ENCODE results near the gene OMD.

Gene OMD, protein sequence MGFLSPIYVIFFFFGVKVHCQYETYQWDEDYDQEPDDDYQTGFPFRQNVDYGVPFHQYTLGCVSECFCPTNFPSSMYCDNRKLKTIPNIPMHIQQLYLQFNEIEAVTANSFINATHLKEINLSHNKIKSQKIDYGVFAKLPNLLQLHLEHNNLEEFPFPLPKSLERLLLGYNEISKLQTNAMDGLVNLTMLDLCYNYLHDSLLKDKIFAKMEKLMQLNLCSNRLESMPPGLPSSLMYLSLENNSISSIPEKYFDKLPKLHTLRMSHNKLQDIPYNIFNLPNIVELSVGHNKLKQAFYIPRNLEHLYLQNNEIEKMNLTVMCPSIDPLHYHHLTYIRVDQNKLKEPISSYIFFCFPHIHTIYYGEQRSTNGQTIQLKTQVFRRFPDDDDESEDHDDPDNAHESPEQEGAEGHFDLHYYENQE

DNA sequence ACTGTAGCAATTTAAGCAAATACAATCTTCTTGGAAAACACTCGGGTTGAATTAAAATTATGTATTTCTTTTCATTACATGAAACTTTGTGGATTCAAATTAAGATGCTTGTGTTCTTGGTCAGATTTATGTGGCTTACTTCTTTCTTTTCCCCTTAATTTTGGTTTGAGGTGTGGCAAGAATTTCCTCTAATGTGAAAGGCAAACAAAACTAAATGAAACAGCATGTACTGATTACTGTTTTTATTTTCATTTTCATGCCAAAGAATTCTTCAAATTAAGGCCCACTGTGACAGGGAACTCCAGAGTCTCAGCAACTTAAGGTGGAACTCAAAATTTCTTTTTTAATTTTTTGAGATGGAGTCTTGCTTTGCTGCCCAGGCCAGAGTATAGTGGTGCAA lies at the start of gene OMD:
TSS of gene OMD (minus strand) at position 132 of the 400 bp plus-strand sequence. CDS start 6,913 bp downstream, outside the sequence.
- no peak for DNase-seq (ENCODE audit: low spot score)

DNA sequence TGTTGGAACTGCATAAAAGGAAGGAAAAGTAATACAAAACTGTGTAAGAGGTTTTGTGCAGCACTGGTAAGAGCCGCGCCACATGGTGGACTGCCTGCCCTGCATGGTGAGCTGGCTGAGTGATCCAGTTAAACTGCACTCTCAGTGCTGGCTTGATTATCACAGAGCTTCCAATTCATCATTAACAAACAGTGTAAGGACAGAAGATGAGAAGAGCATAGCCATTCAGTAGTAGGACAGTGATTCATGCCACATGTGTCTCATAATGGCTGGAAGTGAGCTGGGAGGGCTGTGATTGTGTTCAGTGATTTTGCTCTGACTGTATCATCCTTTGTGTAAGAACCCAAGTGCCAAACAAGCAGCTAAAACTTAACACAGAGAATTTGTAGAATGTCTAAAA lies 43.9 kb upstream of the OMD start:
- peak; percentile 87 for DNase-seq (ENCODE audit: low spot score)

DNA sequence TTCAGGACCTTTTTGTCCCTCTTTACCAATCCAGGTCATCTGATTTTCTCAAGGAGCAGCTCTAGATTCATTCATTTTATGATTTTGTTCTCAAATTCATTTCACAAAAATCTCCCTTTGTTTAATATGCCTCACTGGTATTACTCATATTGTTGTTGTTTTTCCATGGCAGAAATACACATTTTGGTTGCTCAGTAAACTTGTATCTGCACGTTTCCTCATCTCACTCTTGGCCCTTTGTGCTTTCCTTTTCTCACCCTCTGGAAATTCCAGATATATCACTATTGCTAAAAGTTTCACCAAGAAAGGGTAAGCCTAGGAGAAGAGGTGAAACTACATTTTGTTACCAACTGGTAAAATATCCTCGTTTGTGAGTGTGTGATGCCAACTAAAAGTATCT lies 43.2 kb upstream of the OMD start:
- DNase-seq (ENCODE audit: low spot score), result no peak

DNA sequence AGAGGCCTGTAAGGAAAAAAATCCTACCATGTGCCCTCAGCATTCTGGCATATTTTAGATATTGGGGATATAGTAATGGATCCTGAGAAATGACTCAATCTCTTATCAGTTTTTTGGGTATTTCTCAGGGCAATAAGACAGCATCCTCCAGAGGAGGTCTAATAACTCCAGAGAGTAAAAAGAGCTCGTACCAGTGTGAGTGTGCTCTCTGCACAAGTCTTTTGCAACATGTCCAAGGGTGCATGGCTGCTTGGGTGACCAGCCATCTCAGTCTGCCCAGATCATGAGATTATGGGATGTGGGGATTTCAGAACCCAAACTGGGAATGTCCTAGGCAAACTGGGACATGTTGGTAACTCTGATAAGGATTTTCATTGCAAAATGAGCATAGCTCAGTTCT lies 42.8 kb upstream of the OMD start:
- DNase-seq (ENCODE audit: low spot score), result no peak

DNA sequence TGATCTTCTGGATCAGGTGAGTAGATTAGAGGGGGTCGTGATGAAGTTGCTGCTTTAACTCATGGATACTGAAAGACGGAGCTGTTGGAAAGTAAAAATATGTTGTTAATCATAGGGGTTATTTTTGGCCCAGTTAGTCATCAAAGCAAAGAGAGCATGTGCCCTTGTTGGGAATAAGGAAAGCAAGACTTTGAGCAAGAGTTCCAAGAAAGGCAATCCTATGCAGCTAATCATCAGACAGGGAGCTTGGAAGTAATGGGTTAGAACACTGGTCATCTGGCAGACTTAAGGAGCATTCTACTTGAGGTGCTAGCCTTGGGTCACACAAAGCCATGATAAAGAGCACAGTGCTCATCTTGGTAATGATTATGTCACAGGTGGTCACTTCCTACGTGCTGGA lies 39.7 kb upstream of the OMD start:
- DNase-seq (ENCODE audit: low spot score), result no peak

DNA sequence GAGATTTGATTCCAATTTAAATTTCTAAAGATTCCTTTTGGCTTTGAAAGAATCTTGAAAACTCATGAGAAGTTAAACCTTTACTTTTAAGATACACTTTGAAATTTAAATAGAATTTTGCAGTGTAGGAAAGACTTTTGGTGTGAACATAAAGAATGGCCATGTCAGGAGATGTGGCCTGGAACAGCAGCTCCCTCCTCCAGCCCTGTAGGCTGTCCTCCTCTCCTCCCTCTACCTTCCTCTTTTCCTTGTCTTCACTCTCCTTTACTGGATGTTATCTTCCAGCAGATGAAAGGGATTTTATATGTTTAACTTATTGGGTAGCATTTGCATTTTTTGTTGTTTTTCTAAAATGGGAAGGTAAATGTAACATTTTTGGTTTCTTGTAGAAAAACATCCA lies 39.1 kb upstream of the OMD start:
- DNase-seq (ENCODE audit: low spot score), result no peak

DNA sequence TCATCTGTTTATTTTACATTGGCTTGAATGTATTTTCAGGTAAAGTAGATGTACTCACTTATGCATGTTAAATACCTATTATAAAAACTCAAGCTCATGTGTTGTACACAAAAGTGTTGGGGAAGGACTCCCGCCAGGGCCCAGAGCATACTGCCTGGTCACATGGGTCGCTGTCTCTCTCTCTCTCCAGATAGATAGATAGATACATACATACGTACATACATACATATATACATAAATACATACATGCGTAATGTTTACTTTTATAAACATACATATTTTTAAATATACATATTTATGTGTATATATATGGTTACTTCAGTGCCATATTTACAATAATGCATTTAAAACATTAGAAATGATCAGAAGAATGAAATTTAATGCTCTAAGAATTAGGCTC lies 33.3 kb upstream of the OMD start:
- no peak for DNase-seq (ENCODE audit: low spot score)

DNA sequence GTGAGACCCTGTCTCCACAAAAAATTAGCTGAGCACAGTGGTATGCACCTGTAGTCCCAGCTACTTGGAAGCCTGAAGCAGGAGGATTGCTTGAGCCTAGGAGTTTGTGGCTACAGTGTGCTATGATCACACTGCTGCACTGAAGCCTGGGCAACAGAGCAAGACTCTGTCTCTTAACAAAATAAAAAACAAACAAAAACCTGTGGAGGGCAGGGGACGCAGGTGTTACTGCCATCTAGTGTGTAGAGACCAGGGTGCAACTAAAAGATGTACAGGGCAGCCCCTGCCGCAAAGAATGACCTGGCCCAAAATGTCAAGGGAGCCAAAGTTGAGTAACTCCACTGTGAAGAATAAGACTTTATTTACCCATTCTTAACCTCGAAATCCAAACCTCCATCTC lies 30.9 kb upstream of the OMD start:
- DNase-seq (ENCODE audit: low spot score), result no peak

DNA sequence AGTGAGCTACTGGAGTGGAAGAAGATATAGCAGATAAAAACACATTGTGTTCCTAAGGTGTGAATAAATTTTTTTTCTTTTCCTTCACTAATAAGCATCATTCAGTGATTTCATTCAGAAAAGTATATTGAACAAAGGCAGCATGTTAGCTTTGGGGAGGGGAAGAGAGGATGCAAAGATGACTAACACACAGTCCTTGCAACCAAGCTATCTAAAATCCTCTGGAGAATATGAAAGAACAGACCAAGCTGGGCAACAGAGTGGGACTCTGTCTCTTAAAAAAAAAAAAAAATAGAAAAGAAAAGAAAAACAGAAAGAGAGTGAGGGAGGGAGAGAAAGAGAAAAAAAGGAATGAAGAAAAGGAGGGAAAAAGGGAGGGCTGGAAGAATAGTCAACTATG lies 22.3 kb upstream of the OMD start:
- DNase-seq (ENCODE audit: low spot score), result no peak

DNA sequence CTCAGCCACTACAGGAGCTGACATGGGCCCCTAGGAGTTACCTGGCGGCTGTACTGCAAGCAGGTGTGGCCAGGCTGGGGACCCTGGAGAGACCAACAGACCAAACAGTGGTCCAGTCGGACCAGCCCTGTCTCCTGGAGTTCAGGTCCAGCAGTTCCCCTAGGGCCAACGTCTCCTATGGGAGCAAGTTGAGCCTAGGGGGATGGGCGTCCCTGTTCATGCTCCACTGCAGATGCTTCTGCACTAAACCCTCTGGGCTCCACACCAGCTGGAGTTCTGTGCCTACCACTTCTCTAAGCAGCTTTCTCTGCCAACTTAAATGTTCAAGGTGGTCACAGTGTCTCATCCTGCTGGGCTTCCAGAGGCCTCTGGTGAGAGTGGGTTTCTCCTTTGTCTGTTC lies 20.6 kb upstream of the OMD start:
- DNase-seq (ENCODE audit: low spot score), result no peak

DNA sequence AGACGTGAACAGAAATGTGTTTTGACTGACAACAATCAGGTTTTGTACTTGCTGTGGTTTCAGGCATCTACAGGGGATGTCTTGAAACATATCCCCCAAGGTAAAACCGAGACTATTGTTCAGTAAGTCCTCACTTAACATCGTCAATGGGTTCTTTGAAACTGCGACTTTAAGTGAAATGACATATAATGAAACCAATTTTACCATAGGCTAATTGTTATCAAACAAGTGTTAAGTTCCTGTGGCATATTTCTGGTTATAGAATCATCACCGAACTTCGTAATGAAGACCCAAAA lies 16.4 kb upstream of the OMD start:
- no peak for DNase-seq (ENCODE audit: low spot score)

DNA sequence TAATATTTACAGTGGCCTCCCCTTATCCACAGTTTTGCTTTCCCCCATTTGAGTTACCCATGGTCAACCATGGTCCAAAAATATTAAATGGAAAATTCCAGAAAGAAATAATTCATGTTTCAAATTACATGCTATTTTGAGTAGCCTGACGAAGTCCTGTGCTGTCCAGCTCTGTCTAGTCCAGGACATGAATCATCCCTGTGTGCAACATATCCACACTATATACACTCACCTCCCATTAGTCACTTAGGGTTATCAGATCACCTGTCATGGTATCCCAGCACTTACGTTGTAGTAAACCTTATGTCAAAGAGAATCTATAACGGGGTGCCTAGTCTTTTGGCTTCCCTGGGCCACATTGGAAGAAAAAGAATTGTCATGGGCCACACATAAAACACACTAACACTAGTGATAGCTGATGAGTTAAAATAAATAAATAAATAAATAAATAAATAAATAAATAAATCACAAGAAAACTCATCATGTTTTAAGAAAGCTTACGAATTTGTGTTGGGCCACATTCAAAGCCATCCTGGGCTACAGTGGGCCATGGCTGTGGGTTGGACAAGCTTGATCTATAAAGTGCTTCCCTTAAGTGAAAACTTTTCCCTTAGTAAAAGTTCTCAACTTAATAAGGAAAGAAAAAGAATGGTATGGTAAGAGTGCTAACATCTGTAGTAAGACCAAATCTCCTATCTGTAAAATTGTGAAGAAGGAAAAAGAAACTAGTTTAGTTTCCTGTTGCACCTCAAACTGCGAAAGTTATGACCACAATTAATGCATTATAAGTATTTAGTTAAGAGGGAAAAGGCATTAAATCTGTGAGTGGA lies 15.9 kb upstream of the OMD start:
- no peak for DNase-seq (ENCODE audit: low spot score)

DNA sequence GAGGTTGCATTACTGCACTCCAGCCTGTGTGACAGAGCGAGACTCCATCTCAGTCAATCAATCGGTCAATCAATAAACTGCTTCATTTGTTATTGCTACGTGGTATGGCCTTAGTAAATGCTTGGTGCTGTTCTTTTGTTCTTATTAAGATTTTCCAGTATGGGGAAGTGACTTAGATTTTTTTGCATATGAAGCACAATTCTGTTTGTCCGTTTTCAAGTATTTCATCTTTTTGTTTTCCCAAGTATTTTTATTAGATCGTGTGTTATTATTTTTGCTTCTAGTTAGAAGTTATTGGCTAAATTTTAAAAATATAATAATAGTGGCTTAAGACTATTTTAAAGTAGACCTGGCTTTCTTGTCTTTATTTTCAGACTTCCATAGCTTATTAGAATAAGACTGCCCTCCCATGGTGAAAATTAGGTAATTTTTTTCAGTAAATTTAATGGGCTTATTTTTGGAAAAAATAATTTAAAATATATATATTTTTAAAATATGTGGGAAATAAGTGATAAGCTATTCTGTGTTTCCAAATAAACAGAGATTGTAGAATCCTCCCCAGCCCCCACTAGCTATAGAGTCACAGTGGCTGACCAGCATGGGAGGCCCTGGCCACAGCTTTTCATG lies 14.7 kb upstream of the OMD start:
- DNase-seq (ENCODE audit: low spot score), result peak; percentile 16

DNA sequence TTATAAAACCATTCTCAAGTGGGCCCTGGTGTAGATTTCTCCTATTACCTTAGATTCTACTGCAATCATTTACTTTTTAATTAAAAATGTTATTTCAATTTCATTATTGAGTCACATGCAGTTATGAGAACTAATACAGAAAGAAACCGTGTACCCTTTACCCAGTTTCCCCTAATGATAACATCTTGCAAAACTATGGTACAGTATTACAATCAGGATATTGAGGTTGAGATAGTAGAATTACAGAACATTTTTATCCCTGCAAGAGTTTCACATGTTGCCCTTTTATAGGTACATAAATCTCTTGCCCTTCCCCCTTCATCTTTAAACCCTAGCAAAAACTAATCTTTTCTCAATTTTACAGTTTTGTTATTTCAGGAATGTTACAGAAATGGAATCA lies 11.0 kb upstream of the OMD start:
- DNase-seq (ENCODE audit: low spot score), result no peak

DNA sequence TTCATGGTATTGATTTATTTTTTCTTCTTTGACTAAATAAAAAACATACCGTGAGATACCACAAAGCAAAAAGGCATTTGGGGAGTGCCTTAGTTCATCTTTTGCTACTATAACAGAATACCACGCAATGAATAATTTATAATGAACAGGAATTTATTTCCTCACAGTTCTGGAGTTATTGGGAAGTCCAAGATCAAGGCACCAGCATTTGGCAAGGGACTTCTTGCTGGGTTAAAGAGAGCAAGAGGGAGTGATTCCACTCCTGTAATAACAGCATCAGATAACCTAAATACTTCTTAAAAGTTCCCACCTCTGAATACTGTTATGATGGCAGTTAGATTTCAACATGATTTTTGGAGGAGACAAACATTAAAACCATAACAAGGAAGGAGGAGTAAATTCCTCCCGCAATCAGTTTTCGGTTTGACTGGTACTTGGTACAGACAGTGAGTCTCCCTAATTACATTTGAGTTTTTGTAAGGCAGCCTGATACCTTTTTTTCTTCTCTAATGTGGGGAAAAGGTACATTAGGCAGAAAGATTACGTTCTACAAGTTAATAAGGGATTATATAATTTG lies 8.8 kb upstream of the OMD start:
- DNase-seq (ENCODE audit: low spot score), result no peak

DNA sequence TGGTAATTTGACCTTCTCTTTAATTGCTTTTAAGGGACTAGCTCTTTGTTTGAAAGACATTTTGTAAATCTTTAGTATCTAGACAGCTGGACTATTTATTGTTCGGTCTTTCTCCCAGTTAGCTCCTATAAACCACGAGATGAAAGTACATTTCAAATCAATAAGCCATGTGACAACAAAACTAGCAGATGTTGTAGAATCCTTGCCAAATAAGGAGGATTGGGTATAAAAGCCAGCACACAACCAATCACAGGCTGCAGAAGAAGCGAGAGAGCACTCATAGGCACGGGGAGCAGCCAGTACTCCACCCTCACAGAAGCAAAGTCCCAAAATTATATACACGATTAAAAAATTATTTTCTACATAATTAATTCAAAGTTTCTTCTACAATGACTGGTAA lies 8.1 kb upstream of the OMD start:
- DNase-seq (ENCODE audit: low spot score), result peak; percentile 53

DNA sequence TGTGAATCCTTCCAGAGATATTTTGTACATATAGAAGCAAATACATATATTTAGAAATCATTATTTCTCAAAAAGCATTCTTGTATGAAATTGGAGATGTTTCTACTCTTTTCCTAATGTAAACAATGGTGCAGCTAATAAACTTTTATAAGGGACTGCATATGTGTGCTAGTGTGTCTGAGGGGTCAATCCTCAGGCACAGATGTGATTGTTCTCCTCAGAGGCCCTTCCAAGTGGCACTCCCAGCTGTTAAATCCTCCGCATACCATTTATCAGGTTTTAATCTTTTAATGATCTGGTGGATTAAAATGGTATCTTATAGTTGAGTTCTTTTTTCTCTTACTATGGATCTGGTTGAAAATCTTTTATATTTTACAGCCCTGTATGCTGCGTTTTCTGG lies 5.6 kb upstream of the OMD start:
- DNase-seq (ENCODE audit: low spot score), result no peak

DNA sequence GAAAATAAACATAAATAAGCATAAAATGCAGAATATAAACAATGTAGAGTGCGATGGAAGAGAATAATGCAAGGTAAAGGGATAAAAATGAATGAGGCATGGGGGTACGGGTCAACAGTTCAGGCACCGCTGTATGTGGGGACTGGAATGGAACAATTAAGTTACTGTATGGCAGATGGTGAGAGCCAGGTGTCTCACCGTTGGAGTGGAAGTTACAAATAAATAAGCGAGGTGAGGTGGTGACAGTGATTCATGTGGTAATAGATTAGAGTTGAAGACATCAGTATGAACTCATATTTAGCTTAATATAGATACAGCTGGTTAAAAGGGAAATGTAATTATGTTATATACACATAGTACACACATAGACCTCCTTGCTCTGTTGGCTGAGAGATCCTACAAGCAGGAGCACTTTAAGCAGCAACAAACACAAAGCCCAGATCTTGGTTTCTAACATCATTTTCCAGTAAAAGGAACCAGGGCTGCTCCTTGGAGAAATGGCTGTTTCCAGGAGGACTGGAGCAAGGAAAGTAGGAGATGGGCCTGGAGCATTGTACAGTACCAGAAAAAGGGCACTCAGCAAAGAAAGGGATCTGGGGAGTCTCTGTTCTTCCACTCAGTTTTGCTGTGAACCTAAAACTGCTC lies 2.4 kb upstream of the OMD start:
- DNase-seq (ENCODE audit: low spot score), result no peak

DNA sequence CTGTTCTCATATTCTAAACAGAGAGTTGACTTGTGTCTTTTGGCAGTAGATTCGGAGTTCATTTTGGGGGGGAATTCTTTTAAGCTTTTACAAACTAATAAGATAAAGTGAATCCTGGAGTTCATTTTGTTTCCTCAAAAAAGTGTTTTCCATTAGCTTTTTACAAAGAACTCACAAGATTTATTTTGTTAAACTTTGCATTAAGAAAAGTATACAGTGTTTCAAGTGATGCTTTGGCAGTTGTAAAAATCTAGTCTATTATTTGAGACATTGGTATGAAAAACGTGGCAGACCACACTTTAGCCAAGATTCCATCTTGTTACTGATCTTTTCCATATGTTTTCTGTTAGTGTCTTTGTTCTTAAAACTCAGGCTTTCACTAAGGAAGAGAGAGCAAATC lies 1.2 kb upstream of the OMD start:
- no peak for DNase-seq (ENCODE audit: low spot score)

DNA sequence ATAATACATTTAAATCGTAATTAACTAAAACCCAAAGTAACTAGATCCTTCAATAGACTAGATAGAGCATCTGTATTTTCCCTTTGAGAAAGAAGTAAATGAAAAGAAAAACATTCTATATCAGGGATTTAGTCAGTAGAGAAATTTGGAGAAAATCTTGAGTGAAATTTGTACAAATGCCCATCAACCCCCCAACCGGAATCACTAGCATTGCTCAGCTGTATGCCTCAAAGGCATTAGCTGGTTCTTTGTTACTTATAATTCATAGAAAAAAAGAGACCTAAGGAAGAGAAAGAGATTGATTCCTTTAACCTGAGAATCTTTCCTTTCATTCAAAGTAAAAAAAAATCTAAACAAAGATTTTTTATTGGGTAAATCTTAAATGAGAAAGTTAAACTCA lies 659 bp downstream of the OMD start:
- no peak for DNase-seq (ENCODE audit: low spot score)

DNA sequence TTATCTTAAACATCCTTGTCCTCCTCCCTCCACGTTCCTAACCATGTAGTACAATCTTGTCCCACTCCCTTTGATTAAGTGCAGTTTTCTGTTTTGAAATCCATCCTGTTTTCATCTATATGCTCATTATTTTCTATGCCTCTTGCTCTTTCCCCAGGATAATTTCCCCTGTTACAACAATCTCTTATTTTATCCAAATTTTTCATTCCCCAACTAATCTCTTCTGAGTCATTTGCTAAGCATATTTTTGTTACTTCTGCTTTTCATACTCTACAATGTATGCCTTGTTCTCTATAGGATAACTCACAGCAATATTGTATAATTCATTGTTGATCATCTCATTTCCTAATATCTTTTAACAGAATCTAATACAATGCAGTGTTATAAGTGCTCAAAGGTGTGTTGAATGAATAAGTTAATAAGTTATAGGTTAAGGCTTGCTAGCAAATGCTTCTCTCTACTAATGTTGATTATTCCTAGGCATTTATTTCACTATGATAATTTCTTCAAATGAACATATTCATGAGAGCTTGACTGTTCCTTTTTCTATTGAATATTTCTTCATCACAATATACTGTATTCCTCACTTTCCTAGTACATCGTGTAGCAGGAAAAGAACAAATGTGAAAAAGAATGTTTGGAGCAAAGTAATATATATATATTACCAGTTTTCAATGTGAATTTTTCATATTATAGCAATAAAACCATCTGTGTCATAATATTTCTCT lies 1.5 kb downstream of the OMD start:
- no peak for DNase-seq (ENCODE audit: low spot score)

DNA sequence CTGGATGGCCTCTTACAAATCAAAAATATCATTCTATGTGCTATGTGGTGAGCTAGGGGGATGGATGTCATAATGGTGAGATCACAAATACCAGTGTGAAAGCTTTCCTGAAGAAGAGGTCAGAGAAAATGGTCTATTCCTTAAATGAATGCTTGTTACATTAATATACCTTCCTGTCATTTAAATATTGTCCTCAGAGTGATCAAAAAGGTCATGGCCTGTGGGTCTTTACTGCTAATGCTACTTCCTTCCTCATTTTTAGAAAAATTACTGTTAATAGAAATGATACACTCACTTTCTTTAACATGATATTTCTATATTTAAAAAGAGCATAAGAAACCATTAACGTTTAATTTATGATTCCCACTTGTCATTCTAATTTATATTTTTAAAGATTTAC lies 9.7 kb downstream of the OMD start:
- DNase-seq (ENCODE audit: low spot score), result no peak

Measured in pons (tissue), 1 donor.